ENCODE data around the gene HSPA1L.

- TF ChIP-seq, protein P1, sequence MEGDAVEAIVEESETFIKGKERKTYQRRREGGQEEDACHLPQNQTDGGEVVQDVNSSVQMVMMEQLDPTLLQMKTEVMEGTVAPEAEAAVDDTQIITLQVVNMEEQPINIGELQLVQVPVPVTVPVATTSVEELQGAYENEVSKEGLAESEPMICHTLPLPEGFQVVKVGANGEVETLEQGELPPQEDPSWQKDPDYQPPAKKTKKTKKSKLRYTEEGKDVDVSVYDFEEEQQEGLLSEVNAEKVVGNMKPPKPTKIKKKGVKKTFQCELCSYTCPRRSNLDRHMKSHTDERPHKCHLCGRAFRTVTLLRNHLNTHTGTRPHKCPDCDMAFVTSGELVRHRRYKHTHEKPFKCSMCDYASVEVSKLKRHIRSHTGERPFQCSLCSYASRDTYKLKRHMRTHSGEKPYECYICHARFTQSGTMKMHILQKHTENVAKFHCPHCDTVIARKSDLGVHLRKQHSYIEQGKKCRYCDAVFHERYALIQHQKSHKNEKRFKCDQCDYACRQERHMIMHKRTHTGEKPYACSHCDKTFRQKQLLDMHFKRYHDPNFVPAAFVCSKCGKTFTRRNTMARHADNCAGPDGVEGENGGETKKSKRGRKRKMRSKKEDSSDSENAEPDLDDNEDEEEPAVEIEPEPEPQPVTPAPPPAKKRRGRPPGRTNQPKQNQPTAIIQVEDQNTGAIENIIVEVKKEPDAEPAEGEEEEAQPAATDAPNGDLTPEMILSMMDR (IDR thresholded peaks at IDR 0.05) = no peak
- TF ChIP-seq, protein P2, sequence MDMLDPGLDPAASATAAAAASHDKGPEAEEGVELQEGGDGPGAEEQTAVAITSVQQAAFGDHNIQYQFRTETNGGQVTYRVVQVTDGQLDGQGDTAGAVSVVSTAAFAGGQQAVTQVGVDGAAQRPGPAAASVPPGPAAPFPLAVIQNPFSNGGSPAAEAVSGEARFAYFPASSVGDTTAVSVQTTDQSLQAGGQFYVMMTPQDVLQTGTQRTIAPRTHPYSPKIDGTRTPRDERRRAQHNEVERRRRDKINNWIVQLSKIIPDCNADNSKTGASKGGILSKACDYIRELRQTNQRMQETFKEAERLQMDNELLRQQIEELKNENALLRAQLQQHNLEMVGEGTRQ (CRISPR knock-in tag; IDR thresholded peaks at IDR 0.05) = no peak
- TF ChIP-seq FOXP1 (CRISPR knock-in tag; IDR thresholded peaks at IDR 0.05; ENCODE audit: borderline replicate concordance) = no peak
- no peak for TF ChIP-seq TEAD1 (CRISPR knock-in tag; IDR thresholded peaks at IDR 0.05)
- TF ChIP-seq CREB1 (CRISPR knock-in tag; IDR thresholded peaks at IDR 0.05) = no peak
- TF ChIP-seq NFYB (CRISPR knock-in tag; conservative IDR thresholded peaks at IDR 0.05; ENCODE audit: low read depth) = no peak
- TF ChIP-seq PRDM15 (CRISPR knock-in tag; IDR thresholded peaks at IDR 0.05) = no peak
- TF ChIP-seq, protein P3, sequence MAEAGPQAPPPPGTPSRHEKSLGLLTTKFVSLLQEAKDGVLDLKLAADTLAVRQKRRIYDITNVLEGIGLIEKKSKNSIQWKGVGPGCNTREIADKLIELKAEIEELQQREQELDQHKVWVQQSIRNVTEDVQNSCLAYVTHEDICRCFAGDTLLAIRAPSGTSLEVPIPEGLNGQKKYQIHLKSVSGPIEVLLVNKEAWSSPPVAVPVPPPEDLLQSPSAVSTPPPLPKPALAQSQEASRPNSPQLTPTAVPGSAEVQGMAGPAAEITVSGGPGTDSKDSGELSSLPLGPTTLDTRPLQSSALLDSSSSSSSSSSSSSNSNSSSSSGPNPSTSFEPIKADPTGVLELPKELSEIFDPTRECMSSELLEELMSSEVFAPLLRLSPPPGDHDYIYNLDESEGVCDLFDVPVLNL (CRISPR knock-in tag; IDR thresholded peaks at IDR 0.05; ENCODE audit: borderline replicate concordance, low read depth) = no peak
- TF ChIP-seq, protein P4, sequence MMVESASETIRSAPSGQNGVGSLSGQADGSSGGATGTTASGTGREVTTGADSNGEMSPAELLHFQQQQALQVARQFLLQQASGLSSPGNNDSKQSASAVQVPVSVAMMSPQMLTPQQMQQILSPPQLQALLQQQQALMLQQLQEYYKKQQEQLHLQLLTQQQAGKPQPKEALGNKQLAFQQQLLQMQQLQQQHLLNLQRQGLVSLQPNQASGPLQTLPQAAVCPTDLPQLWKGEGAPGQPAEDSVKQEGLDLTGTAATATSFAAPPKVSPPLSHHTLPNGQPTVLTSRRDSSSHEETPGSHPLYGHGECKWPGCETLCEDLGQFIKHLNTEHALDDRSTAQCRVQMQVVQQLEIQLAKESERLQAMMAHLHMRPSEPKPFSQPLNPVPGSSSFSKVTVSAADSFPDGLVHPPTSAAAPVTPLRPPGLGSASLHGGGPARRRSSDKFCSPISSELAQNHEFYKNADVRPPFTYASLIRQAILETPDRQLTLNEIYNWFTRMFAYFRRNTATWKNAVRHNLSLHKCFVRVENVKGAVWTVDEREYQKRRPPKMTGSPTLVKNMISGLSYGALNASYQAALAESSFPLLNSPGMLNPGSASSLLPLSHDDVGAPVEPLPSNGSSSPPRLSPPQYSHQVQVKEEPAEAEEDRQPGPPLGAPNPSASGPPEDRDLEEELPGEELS (CRISPR knock-in tag; IDR thresholded peaks at IDR 0.05) = no peak
- TF ChIP-seq FOXK1 (CRISPR knock-in tag; IDR thresholded peaks at IDR 0.05) = no peak
- no peak for TF ChIP-seq TCF7 (CRISPR knock-in tag; IDR thresholded peaks at IDR 0.05; ENCODE audit: low read depth)
- no peak for TF ChIP-seq ESRRA (CRISPR knock-in tag; IDR thresholded peaks at IDR 0.05; ENCODE audit: borderline replicate concordance)
Observed at GRCh38 chr6:31851485-31851832, 36.4 kb upstream of the HSPA1L start.
